Suprapubic skin (tissue), 4 donors: ENCODE results near the gene ARFGAP3.

Source experiments
- CTCF ChIP-seq, 2 donors: fragments of 200-600 bp in 1 of 2; fragments of 450-650 bp in 1 of 2; sonication (generic) in 1 of 2; IDR thresholded peaks; one replicate each; pipeline ENCODE4 v1.5.1; 2016 to 2019; ENCODE audit warnings: antibody characterized with exemption in 2 of 2, mild to moderate bottlenecking in 1 of 2, moderate library complexity in 1 of 2
- EP300 ChIP-seq: sonication (generic); formaldehyde crosslinking; IDR thresholded peaks from one replicate; pipeline ENCODE4 v1.6.1; 2017; ENCODE audit warnings: antibody characterized with exemption
- POLR2A ChIP-seq, 2 donors: fragments of 450-650 bp; IDR thresholded peaks; one replicate each; pipeline ENCODE4 v1.6.1; 2017; ENCODE audit warnings: antibody characterized with exemption in 2 of 2, mild to moderate bottlenecking in 2 of 2, moderate library complexity in 2 of 2
- POLR2AphosphoS5 ChIP-seq, 3 donors: sonication (generic); formaldehyde crosslinking; IDR thresholded peaks; one replicate each; pipeline ENCODE4 v1.6.1; 2017; ENCODE audit warnings: antibody characterized with exemption in 3 of 3

DNA sequence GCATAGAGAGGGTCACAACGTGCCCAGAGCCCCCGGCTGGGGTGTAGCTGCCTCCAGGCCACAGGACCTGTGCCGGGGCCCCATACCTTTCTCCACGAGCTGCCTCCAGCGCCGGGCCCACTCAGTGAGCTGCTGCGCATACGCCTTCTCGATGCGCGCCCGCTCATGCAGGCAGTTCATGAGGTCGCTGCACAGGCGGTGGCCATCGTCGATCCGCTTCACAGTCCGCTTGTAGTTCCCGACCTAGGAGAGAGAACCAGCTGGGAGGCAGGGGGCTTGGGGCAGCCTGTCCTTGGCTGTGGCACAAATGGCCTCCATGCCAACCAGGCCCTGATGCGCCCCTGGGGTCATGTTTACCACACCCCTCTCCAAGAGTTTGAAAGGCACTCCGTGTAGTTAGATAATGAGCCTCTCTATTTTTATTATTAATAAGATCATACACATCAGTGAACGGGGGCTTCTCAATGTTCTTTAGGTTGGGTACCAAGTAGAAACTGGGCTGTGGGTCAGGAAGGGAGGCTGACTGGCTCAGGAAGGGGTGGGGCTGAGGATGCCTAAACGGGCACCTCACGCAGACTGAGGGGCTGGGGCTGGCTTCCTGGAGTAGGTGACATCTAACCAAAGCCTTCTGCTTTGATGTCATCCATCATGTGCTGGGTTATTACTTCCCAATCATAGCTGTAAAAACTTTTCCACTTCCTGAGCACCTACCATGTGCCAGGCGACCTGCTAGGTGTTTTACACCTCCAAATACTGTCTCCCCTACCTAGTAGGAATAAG, 36.5 kb upstream of the ARFGAP3 start:
- no peak for TF ChIP-seq CTCF (IDR thresholded peaks at IDR 0.05)
- TF ChIP-seq POLR2A (IDR thresholded peaks at IDR 0.05): no peak
- no peak for TF ChIP-seq POLR2AphosphoS5 (IDR thresholded peaks at IDR 0.05)
- no peak for TF ChIP-seq EP300
